SK-N-SH (cell line): ENCODE data around the gene KCNQ5. TPM values are rescaled to one million over a fixed set of nuclear protein-coding genes. Genes with fewer than 3 reads are reported as not detected.

Experiments used
- CTCF ChIA-PET: fragments of 300-600, 350-600 bp; formaldehyde crosslinking; extraction: SDS; loops from one replicate; lab custom pipeline; 2021; lab: Yijun Ruan, JAX
- POLR2A ChIA-PET: fragments of 350-600 bp; sonication (Branson Sonifier 250); formaldehyde crosslinking; extraction: SDS; loops from one replicate; lab custom pipeline; 2020; ENCODE audit warnings: antibody characterized with exemption, inconsistent platforms; lab: Yijun Ruan, JAX
- DNase-seq: peaks from one replicate; pipeline ENCODE4 v3.0.0; 2012
- H2AFZ ChIP-seq: fragments of 200-600 bp; sonication (generic); 2 replicates; pipeline ENCODE4 v1.8.1; 2016; ENCODE audit warnings: antibody characterized with exemption, mild to moderate bottlenecking, low read depth
- H3F3A ChIP-seq: fragments of 200-600 bp; sonication (generic); replicated peaks from 2 replicates; pipeline ENCODE3; 2016; ENCODE audit warnings: antibody characterized with exemption, mild to moderate bottlenecking; ENCODE audit not compliant: insufficient read depth
- H3K27ac ChIP-seq, 2 experiments: fragments of 200-500 bp in 1 of 2; fragments of 200-600 bp in 1 of 2; sonication (Bioruptor generic) in 1 of 2; sonication (generic), shearing (Covaris generic) in 1 of 2; 2 replicates each; pipeline versions ENCODE4 v1.5.1 to v1.6.1; 2014 to 2016; ENCODE audit warnings: low read depth in 2 of 2, inconsistent platforms in 1 of 2, low read length in 1 of 2, mild to moderate bottlenecking in 1 of 2, mixed read lengths in 1 of 2
- H3K27me3 ChIP-seq: fragments of 200-600 bp; sonication (generic), shearing (Covaris generic); 2 replicates; pipeline ENCODE4 v1.6.1; 2016; ENCODE audit warnings: mixed run types; ENCODE audit not compliant: insufficient read depth
- H3K36me3 ChIP-seq, 2 experiments: fragments of 200-500 bp in 1 of 2; fragments of 200-600 bp in 1 of 2; sonication (Bioruptor generic) in 1 of 2; sonication (generic) in 1 of 2; replicated peaks in 1 of 2; 2 replicates each; pipeline versions ENCODE3 to v1.5.1; 2014 to 2016; ENCODE audit warnings: low read length in 1 of 2, mild to moderate bottlenecking in 1 of 2; ENCODE audit not compliant: insufficient read depth in 2 of 2, control insufficient read depth in 1 of 2
- H3K4me1 ChIP-seq, 2 experiments: fragments of 200-500 bp in 1 of 2; fragments of 200-600 bp in 1 of 2; sonication (Bioruptor generic) in 1 of 2; sonication (generic), shearing (Covaris generic) in 1 of 2; 2 replicates each; pipeline versions ENCODE4 v1.5.1 to v1.6.1; 2014 to 2016; ENCODE audit warnings: low read depth in 1 of 2, low read length in 1 of 2, mixed run types in 1 of 2; ENCODE audit not compliant: insufficient read depth in 2 of 2, control insufficient read depth in 1 of 2
- H3K4me2 ChIP-seq: fragments of 200-600 bp; sonication (generic), shearing (Covaris generic); 2 replicates; pipeline ENCODE4 v1.6.1; 2017; ENCODE audit warnings: mixed run types
- H3K4me3 ChIP-seq, 2 experiments: fragments of 200-500 bp in 1 of 2; fragments of 200-600 bp in 1 of 2; sonication (Bioruptor generic) in 1 of 2; sonication (generic), shearing (Covaris generic) in 1 of 2; 2 replicates each; pipeline versions ENCODE4 v1.5.1 to v1.8.1; 2014 to 2016; ENCODE audit warnings: low read depth in 2 of 2, inconsistent platforms in 1 of 2, low read length in 1 of 2, mild to moderate bottlenecking in 1 of 2, mixed read lengths in 1 of 2, moderate library complexity in 1 of 2
- H3K79me2 ChIP-seq: fragments of 200-600 bp; sonication (generic); 2 replicates; pipeline ENCODE4 v1.8.1; 2017; ENCODE audit warnings: mild to moderate bottlenecking; ENCODE audit not compliant: insufficient read depth
- H3K9ac ChIP-seq: fragments of 200-600 bp; sonication (generic); 2 replicates; pipeline ENCODE4 v1.6.1; 2017; ENCODE audit warnings: mixed run types
- H3K9me2 ChIP-seq: fragments of 200-600 bp; sonication (generic); 2 replicates; pipeline ENCODE4 v1.6.1; 2017; ENCODE audit warnings: mixed run types
- H3K9me3 ChIP-seq: fragments of 200-600 bp; sonication (generic); 2 replicates; pipeline ENCODE4 v1.6.1; 2017; ENCODE audit warnings: mixed run types, mild to moderate bottlenecking, moderate library complexity
- H4K20me1 ChIP-seq: fragments of 200-600 bp; sonication (generic); 2 replicates; pipeline ENCODE4 v1.6.1; 2017; ENCODE audit warnings: mild to moderate bottlenecking, mixed run types; ENCODE audit not compliant: insufficient read depth
- CHD2 ChIP-seq: fragments of 150-350 bp; IDR thresholded peaks from 2 replicates; pipeline ENCODE4 v1.6.1; 2018; ENCODE audit warnings: low read length; ENCODE audit not compliant: partially characterized antibody
- CTCF ChIP-seq: fragments of 200-600 bp; sonication (generic); IDR thresholded peaks from 2 replicates; pipeline ENCODE4 v1.6.1; 2017; ENCODE audit warnings: antibody characterized with exemption, mild to moderate bottlenecking, moderate library complexity
- EP300 ChIP-seq, 2 experiments: IDR thresholded peaks; 2 replicates each; pipeline versions ENCODE4 v1.4.0 to v1.6.1; 2012; ENCODE audit warnings: borderline replicate concordance in 1 of 2, low read depth in 1 of 2, low read length in 1 of 2
- EZH2phosphoT487 ChIP-seq: fragments of 200-600 bp; sonication (generic); IDR thresholded peaks from 2 replicates; pipeline ENCODE4 v1.6.1; 2017; ENCODE audit warnings: low read depth, mixed run types, mild to moderate bottlenecking, antibody characterized with exemption, moderate library complexity, borderline replicate concordance
- FOSL2 ChIP-seq: IDR thresholded peaks from 2 replicates; pipeline ENCODE4 v1.4.0; 2012; ENCODE audit warnings: low read depth, mild to moderate bottlenecking, moderate library complexity, borderline replicate concordance
- FOXJ3 ChIP-seq: sonication (generic); formaldehyde crosslinking; IDR thresholded peaks from 2 replicates; pipeline ENCODE4 v1.5.1; 2020; ENCODE audit warnings: mild to moderate bottlenecking, missing genetic modification reagents
- GATA2 ChIP-seq: sonication (generic); formaldehyde crosslinking; IDR thresholded peaks from 2 replicates; pipeline ENCODE4 v1.5.0; 2020; ENCODE audit warnings: mild to moderate bottlenecking, missing genetic modification reagents
- MXI1 ChIP-seq: IDR thresholded peaks from 2 replicates; pipeline ENCODE4 v1.6.1; 2012; ENCODE audit warnings: mild to moderate bottlenecking, low read depth, low read length, improper control_type of control experiment
- NFIC ChIP-seq: IDR thresholded peaks from 2 replicates; pipeline ENCODE4 v1.4.0; 2012; ENCODE audit warnings: borderline replicate concordance
- NRF1 ChIP-seq: IDR thresholded peaks from 2 replicates; pipeline ENCODE4 v1.6.1; 2012; ENCODE audit warnings: low read depth, mild to moderate bottlenecking, low read length
- RAD21 ChIP-seq: IDR thresholded peaks from 2 replicates; pipeline ENCODE4 v1.6.1; 2012; ENCODE audit warnings: mild to moderate bottlenecking, low read length
- RXRA ChIP-seq: IDR thresholded peaks from 2 replicates; pipeline ENCODE4 v1.4.0; 2012; ENCODE audit warnings: low read depth, mild to moderate bottlenecking, borderline replicate concordance
- TCF12 ChIP-seq: IDR thresholded peaks from 2 replicates; pipeline ENCODE4 v1.4.0; 2012
- TEAD4 ChIP-seq: IDR thresholded peaks from 2 replicates; pipeline ENCODE4 v1.4.0; 2012; ENCODE audit warnings: mild to moderate bottlenecking, borderline replicate concordance; ENCODE audit not compliant: insufficient read depth
- YY1 ChIP-seq: IDR thresholded peaks from 2 replicates; pipeline ENCODE4 v1.4.0; 2012; ENCODE audit warnings: low read depth, mild to moderate bottlenecking
- ZBTB33 ChIP-seq: IDR thresholded peaks from 2 replicates; pipeline ENCODE4 v1.4.0; 2012; ENCODE audit warnings: low read depth, borderline replicate concordance
- polyA plus RNA-seq, 3 experiments: library from polyadenylated mRNA; depleted of rRNA; stranded (reverse); fragments of >200 nt; gene quantifications; 2 replicates each; pipeline ENCODE4 v1.2.3, GENCODE V29; 2012
- TF ChIP-seq, protein P1 (sequence below): IDR thresholded peaks from 2 replicates; pipeline ENCODE4 v1.6.1; 2012; ENCODE audit warnings: mild to moderate bottlenecking, low read depth, low read length, moderate library complexity
- TF ChIP-seq, protein P2 (sequence below): fragments of 150-350 bp; IDR thresholded peaks from 2 replicates; pipeline ENCODE4 v1.6.1; 2017; ENCODE audit warnings: antibody characterized with exemption, low read length, low read depth, borderline replicate concordance
- TF ChIP-seq, protein P3 (sequence below): IDR thresholded peaks from 2 replicates; pipeline ENCODE4 v1.4.0; 2012; ENCODE audit warnings: low read depth
- TF ChIP-seq, protein P4 (sequence below): IDR thresholded peaks from 2 replicates; pipeline ENCODE4 v1.4.0; 2012; ENCODE audit warnings: low read depth, borderline replicate concordance

Gene KCNQ5
- polyA plus RNA-seq, 1 of the 3 experiments (the other 2 are of a cell fraction), result 3.2 TPM

GRCh38 chr6:73030257-73030656, 408.4 kb downstream of the KCNQ5 start:
- Histone ChIP-seq H3K4me3 (no peak overlapping the region), H4K20me1 (no peaks in the 10 kb centered on the region), H3K27me3 (no peaks in the 10 kb centered on the region), H3K4me1 (peaks cover 0 to 9% of the 10 kb centered on the region in 2 experiments; a peak in 1 of 4 replicates), H3K9me2 (no peaks in the 10 kb centered on the region), H3F3A (no peaks in the 10 kb centered on the region), H3K36me3 (peaks cover 0 to 1% of the 10 kb centered on the region in 2 experiments), H3K79me2 (no peaks in the 10 kb centered on the region), H3K4me2 (no peak overlapping the region), H2AFZ (no peak overlapping the region), H3K9ac (no peak overlapping the region), H3K27ac (no peak overlapping the region; a peak in 1 of 4 replicates), H3K9me3 (no peaks in the 10 kb centered on the region)
- TF ChIP-seq, protein P1, sequence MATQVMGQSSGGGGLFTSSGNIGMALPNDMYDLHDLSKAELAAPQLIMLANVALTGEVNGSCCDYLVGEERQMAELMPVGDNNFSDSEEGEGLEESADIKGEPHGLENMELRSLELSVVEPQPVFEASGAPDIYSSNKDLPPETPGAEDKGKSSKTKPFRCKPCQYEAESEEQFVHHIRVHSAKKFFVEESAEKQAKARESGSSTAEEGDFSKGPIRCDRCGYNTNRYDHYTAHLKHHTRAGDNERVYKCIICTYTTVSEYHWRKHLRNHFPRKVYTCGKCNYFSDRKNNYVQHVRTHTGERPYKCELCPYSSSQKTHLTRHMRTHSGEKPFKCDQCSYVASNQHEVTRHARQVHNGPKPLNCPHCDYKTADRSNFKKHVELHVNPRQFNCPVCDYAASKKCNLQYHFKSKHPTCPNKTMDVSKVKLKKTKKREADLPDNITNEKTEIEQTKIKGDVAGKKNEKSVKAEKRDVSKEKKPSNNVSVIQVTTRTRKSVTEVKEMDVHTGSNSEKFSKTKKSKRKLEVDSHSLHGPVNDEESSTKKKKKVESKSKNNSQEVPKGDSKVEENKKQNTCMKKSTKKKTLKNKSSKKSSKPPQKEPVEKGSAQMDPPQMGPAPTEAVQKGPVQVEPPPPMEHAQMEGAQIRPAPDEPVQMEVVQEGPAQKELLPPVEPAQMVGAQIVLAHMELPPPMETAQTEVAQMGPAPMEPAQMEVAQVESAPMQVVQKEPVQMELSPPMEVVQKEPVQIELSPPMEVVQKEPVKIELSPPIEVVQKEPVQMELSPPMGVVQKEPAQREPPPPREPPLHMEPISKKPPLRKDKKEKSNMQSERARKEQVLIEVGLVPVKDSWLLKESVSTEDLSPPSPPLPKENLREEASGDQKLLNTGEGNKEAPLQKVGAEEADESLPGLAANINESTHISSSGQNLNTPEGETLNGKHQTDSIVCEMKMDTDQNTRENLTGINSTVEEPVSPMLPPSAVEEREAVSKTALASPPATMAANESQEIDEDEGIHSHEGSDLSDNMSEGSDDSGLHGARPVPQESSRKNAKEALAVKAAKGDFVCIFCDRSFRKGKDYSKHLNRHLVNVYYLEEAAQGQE, result no peak
- TF ChIP-seq CHD2, result no peak
- TF ChIP-seq, protein P2, sequence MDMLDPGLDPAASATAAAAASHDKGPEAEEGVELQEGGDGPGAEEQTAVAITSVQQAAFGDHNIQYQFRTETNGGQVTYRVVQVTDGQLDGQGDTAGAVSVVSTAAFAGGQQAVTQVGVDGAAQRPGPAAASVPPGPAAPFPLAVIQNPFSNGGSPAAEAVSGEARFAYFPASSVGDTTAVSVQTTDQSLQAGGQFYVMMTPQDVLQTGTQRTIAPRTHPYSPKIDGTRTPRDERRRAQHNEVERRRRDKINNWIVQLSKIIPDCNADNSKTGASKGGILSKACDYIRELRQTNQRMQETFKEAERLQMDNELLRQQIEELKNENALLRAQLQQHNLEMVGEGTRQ, result no peak
- TF ChIP-seq CTCF, result no peak
- TF ChIP-seq GATA2, result no peak
- TF ChIP-seq, protein P3, sequence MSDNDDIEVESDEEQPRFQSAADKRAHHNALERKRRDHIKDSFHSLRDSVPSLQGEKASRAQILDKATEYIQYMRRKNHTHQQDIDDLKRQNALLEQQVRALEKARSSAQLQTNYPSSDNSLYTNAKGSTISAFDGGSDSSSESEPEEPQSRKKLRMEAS, result no peak
- TF ChIP-seq FOXJ3 (CRISPR knock-in tag), result no peak
- TF ChIP-seq RXRA, result no peak
- no peak for TF ChIP-seq MXI1
- TF ChIP-seq, protein P4, sequence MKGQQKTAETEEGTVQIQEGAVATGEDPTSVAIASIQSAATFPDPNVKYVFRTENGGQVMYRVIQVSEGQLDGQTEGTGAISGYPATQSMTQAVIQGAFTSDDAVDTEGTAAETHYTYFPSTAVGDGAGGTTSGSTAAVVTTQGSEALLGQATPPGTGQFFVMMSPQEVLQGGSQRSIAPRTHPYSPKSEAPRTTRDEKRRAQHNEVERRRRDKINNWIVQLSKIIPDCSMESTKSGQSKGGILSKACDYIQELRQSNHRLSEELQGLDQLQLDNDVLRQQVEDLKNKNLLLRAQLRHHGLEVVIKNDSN, result no peak
- TF ChIP-seq TEAD4, result no peak
- TF ChIP-seq YY1, result no peak
- TF ChIP-seq EP300 (IDR thresholded peaks at IDR 0.05; ENCODE audit: borderline replicate concordance in 1 of 2, low read depth in 1 of 2, low read length in 1 of 2), result no peak
- TF ChIP-seq NFIC, result no peak
- TF ChIP-seq FOSL2, result no peak
- TF ChIP-seq NRF1, result no peak
- TF ChIP-seq RAD21, result no peak
- TF ChIP-seq EZH2phosphoT487, result no peak
- no peak for TF ChIP-seq TCF12
- TF ChIP-seq ZBTB33, result no peak
- DNase-seq, result no peak
- ChIA-PET POLR2A (no interaction called here), CTCF (interaction anchor here (1.4 kb wide), 1 partner anchor 414 kb away, joined by 4 read pairs; no protein-coding TSS in a partner anchor)
